ENCODE results near the gene GNG3.
"Not testable (repeated sequence)": the region's sequence is repeated elsewhere in the genome, so short reads cannot be mapped to it uniquely, and the experiment has no call there.

The GNG3 gene

GRCh38 chr11:62707277-62707861, at the start of gene GNG3, which contains the start of gene BSCL2:
GNG3 (plus strand) TSS chr11:62707676; CDS start chr11:62708296, 620 bp downstream.
BSCL2 (minus strand) TSS chr11:62707424; CDS start chr11:62707195, 229 bp downstream.
- DNase-seq = no peak

GRCh38 chr11:62664405-62665074, 42.9 kb upstream of the GNG3 start:
- DNase-seq = peak; percentile 72

DNA sequence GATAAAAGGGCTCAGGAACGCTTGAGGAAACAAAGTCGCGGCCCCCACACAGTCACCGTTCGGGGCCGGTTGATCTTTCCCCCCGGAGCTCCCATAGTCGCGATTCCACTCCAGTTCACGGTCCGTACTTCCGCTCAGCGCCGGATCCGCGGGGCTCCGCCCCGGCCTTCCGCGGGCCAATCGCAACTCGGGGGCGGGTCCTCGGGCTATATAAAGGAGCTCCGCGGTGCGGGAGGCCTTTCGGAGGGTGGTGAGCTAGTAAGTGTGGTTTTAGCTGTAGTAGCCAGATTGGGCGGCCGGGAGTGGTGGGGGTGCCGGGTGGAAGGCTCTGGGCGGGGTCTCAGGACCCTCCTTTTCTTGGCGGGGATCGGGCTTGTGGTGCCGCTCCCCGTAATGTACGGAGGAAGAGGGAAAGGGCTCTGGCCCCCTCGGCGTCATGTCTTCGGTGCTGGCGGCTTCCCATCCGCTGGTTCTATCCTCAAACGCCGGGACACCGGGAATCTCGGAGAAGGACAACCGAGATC, 42.3 kb upstream of the GNG3 start, which contains the start of the genes C11orf98 and CSKMT:
C11orf98 (minus strand) TSS at position 136 of the 524 bp plus-strand sequence; CDS start at position 95, 41 bp downstream.
CSKMT (plus strand) TSS at position 238 of the 524 bp plus-strand sequence. CDS start 568 bp downstream, outside the sequence.
- peak; percentile 98 for DNase-seq

- DNase-seq = peak; percentile 79
Measured at GRCh38 chr11:62665599-62666258, 41.7 kb upstream of the GNG3 start.

DNA sequence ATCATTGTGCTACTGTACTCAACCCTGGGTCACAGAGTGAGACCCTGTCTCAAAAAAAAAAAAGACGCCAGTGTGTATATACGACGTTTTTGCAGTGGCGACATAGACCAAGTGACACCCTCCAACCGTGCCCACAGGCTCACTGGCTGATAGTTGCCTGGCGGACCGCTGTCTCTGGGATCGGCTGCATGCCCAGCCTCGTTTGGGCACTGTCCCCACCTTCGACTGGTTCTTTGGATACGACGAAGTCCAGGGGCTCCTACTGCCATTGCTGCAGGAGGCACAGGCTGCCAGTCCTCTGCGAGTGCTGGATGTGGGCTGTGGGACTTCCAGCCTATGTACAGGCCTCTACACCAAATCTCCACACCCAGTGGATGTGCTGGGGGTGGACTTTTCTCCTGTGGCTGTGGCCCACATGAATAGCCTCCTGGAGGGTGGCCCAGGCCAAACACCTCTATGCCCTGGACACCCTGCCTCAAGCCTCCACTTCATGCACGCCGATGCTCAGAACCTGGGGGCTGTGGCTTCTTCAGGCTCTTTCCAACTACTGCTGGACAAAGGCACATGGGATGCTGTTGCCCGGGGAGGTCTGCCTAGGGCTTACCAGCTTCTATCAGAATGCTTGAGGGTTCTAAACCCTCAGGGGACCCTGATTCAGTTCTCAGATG, 41.1 kb upstream of the GNG3 start:
- DNase-seq = peak; percentile 47

- no peak for DNase-seq
Measured at GRCh38 chr11:62667460-62667859, 40.0 kb upstream of the GNG3 start.

DNA sequence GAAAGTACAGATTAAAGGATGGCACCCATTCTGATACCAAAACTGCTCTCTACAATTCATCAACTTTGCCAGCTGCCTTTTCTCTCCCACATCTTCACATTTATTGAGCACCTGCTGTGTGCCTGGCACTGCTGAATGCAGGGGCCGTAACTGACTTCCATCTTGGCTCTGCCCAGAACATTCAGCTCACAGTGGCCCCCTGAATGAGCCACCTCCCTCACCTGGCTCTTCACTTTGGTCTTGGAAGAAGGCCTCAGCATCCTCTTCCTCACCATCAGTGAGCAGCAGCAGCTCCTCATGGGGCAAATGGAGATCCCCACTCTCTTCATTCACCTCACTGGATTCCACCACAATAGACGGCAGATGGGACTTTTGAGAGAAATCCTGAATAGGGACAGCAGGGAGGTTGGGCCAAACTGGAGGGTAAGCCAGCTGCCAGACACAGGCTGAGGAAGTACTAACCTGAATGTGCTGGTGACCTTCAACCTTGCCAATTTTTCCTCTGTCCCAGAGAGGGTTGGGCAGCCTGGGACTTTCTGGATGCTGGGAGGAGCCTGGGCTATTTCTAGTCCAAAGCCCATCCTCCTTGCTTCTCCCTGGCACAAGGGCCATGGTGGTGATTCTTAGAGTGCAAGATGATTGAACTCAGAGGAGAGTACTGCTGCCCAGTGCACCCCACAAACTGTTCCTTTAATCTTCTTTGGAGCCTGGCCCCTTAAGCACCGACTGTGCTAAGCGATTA, 37.9 kb upstream of the GNG3 start:
- DNase-seq = no peak

- no peak for DNase-seq
Measured at GRCh38 chr11:62671236-62671607, 36.3 kb upstream of the GNG3 start.

DNA sequence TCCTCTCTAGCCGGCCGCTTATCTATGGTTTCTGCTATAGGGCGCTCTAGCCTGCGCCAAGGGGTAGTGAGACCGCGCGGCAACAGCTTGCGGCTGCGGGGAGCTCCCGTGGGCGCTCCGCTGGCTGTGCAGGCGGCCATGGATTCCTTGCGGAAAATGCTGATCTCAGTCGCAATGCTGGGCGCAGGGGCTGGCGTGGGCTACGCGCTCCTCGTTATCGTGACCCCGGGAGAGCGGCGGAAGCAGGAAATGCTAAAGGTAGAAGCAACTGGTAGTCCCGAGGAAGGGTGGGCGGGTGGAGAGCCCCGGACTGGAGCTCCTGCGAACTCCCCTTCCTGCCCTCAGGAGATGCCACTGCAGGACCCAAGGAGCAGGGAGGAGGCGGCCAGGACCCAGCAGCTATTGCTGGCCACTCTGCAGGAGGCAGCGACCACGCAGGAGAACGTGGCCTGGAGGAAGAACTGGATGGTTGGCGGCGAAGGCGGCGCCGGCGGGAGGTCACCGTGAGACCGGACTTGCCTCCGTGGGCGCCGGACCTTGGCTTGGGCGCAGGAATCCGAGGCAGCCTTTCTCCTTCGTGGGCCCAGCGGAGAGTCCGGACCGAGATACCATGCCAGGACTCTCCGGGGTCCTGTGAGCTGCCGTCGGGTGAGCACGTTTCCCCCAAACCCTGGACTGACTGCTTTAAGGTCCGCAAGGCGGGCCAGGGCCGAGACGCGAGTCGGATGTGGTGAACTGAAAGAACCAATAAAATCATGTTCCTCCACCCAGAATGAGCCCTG, 35.7 kb upstream of the GNG3 start, which contains the start of the genes LBHD1 and UQCC3:
LBHD1 (minus strand) TSS at position 660 of the 782 bp plus-strand sequence. CDS start 2,236 bp downstream, outside the sequence.
UQCC3 (plus strand) TSS at position 66 of the 782 bp plus-strand sequence; CDS start at position 139, 73 bp downstream.
- peak; percentile 82 for DNase-seq

- no peak for DNase-seq
Measured at GRCh38 chr11:62673196-62673525, 34.3 kb upstream of the GNG3 start.

- DNase-seq = not testable (repeated sequence)
Measured at GRCh38 chr11:62675415-62675814, 32.1 kb upstream of the GNG3 start.

DNA sequence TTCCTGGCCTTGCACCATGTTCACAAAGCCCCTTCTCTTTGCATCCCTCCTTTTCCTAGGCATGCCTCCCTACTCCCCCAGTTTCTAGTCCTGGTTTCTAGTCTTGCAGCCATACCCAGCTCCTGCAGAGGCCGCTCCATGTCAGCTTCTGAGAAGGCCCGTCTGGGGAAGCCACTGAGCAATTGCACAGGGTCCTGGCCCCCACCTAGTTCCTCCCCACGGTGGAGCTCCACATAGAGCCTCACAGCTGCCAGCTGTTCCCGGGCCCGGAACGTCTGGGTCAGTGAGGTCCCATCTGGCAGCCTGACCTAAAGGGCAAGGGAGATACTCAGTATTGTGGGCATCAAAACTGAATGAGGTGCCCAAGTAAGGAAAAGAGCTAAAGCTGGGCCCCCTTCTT, 30.8 kb upstream of the GNG3 start:
- DNase-seq = no peak

GRCh38 chr11:62677156-62677555, 30.3 kb upstream of the GNG3 start:
- no peak for DNase-seq

DNA sequence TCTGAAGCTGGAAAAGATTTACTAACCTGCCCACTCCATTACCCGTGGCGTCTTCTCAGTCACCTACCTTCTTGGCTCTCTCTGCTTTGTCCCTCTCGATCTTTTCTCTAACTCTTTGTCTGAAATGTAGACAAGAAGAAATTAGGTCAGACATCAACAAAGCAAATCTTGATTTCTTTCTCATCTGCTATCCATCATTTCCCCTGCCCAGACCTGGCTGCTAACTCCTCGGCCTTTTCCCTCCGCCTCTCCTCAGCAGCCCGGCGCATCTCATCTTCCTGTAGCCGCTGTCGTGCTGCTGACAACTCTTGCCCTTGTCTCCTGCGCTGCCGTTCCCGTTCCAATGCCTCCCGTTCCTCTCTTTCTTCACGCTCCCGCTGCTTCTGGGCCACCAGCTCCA, 29.8 kb upstream of the GNG3 start:
- no peak for DNase-seq

DNA sequence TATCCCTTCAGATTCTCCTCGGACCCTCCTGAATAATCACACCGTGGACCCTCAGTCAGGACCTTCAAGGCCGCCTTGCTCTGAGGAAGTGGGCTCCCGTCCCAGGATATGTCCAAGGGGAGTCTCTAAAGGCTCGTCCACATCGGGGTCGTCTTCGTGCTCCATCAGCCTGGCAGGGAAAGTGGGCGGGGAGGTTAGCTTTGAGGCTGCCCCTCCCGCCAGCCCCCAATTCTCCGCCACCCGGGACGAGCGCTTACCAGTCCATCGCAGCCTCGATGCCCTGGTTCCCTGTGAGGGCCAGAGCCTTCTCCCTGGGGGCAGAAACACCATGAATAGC, 29.1 kb upstream of the GNG3 start:
- DNase-seq = no peak

GRCh38 chr11:62678770-62679696, 28.4 kb upstream of the GNG3 start, which contains the start of gene UBXN1:
UBXN1 (minus strand) TSS chr11:62679073; CDS start chr11:62678923, 150 bp downstream.
- peak; percentile 92 for DNase-seq

DNA sequence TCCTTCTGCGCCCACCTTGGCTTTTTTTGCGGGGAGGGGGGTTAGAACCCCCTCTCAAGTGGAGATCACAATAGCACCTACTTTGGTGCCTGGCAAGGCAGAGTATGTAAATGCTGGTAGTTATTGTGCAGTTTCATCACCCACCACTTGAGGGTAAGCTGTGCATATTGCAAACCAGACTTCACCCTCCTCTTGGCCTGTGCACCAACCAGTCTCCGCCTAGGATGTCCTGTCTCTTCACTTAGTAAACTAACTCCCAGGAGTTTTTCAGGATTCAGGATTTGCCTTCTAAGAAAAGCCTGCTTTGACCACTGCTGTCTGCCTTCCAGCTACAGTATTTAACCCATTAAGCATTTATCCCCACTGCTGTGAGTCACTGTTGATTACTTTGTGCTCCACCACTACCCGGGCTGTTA, 26.6 kb upstream of the GNG3 start:
- DNase-seq = no peak

DNA sequence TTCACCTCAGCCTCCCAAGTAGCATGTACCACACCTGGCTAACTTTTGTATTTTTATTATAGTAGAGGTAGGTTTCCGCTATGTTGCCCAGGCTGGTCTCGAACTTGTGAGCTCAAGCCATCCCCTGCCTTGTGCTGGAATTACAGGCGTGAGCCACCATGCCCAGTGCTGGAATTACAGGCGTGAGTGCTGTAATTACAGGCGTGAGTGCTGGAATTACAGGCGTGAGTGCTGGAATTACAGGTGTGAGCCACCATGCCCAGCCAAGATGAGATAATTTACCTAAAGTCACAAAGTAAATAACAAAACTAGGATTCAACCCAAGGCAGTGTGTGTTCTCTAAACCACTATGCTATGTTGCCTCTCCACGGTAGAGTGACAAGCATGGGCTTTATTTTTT, 25.0 kb upstream of the GNG3 start:
- no peak for DNase-seq

DNA sequence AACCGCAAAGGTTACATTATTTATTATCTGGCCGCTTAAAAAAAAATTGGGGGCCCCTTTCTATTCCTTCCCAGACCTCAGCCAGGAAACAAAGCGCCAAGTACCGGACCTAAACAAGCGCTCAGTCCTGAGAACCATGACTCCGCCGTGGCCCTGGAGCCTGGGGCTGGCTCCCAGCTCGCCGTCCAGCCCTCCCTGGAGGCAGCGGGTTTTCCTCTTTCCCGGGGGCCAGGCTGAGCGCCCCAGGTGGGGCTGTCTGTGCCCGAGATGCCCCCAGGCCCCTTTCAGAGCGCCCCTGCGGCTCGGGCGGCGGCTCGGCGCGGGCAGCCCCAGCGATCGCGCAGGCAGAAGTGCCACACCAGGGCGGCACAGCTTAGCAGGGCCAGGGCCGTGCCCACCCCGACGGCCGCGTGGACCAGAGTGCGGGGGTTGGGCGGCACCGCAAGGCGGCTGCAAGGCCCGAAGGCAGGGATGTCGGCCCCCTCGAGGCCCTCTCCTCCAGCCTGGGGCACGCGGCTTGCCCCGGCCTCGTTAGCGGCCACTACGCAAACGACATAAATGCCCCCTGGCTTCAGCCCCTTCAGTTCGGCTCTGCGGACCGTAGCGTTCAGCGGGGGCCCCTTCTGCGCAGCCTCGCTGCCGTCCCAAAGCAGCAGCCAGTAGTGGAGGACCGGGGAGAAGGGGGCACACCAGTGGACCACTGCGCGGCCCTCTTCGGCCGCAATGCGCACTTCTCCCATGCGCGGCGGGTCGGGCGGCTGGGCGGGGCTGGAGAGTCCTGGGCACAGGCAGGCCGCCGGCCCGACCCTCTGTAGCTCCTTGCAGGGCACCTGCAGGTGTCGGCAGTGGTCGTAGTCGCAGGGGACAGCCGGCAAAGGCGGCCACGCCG, 19.7 kb upstream of the GNG3 start:
- DNase-seq = no peak

Data from stimulated activated CD8-positive, alpha-beta memory T cell treated with anti-CD3 and anti-CD28 coated beads, Interleukin-4, amount 100 ng/mL, for 48 hours (primary cell).